Bronchial epithelial cell (primary cell): ENCODE data around the gene TANC1. TPM values are rescaled to one million over a fixed set of nuclear protein-coding genes. Genes with fewer than 3 reads are reported as not detected.

Source experiments
- DNase-seq: peaks from one replicate; pipeline ENCODE4 v3.0.0-alpha.2; 2010; ENCODE audit warnings: low read depth
- FAIRE-seq: peaks from 2 replicates; lab custom pipeline; 2011; peaks lifted over from hg19 to GRCh38; lab: Jason Lieb, UNC
- H3K27me3 ChIP-seq: 2 replicates; pipeline ENCODE4 v1.5.1; 2011; ENCODE audit warnings: low read length; ENCODE audit not compliant: control insufficient read depth, insufficient read depth
- H3K36me3 ChIP-seq: 2 replicates; pipeline ENCODE4 v1.5.1; 2011; ENCODE audit warnings: low read length; ENCODE audit not compliant: control insufficient read depth, insufficient read depth
- H3K4me3 ChIP-seq: 2 replicates; pipeline ENCODE4 v1.5.1; 2011; ENCODE audit warnings: mild to moderate bottlenecking, low read depth, low read length, control low read depth
- CTCF ChIP-seq: IDR thresholded peaks from 2 replicates; pipeline ENCODE4 v1.5.1; 2011; ENCODE audit warnings: mild to moderate bottlenecking, moderate library complexity, low read length, control low read depth, inconsistent platforms; ENCODE audit not compliant: insufficient read depth, severe bottlenecking
- total RNA-seq: library from RNA; depleted of rRNA; stranded (reverse); fragments of >200 nt; gene quantifications from 2 replicates; pipeline ENCODE4 v1.2.1, GENCODE V29; 2014

Gene TANC1
- total RNA-seq, 1 donor from 2014 or later = 29.5 TPM

- no peak overlapping the region for H3K4me3 ChIP-seq
- FAIRE-seq (no peak), DNase-seq (no peak)
- H3K27me3 ChIP-seq = no peaks in the 10 kb centered on the region
- no peak for TF ChIP-seq CTCF
- peaks cover 2% of the 10 kb centered on the region for H3K36me3 ChIP-seq
Observed at GRCh38 chr2:159051661-159052060, 83.2 kb downstream of the TANC1 start.

- DNase-seq (no peak), FAIRE-seq (no peak)
- Histone ChIP-seq H3K4me3 (no peak overlapping the region), H3K27me3 (no peaks in the 10 kb centered on the region), H3K36me3 (peaks cover 2% of the 10 kb centered on the region)
- TF ChIP-seq CTCF = no peak
Observed at GRCh38 chr2:159052157-159052601, 83.7 kb downstream of the TANC1 start.

- Histone ChIP-seq H3K27me3 (no peaks in the 10 kb centered on the region), H3K4me3 (no peak overlapping the region), H3K36me3 (peaks cover 2% of the 10 kb centered on the region)
- DNase-seq = no peak
- TF ChIP-seq CTCF = no peak
- no peak for FAIRE-seq
Observed at GRCh38 chr2:159053161-159054031, 85.0 kb downstream of the TANC1 start.

- H3K27me3 ChIP-seq = no peaks in the 10 kb centered on the region
- FAIRE-seq (no peak), DNase-seq (no peak)
- no peak for TF ChIP-seq CTCF
- H3K4me3 ChIP-seq = no peak overlapping the region
- H3K36me3 ChIP-seq = peaks cover 2% of the 10 kb centered on the region
Observed at GRCh38 chr2:159054032-159054334, 85.5 kb downstream of the TANC1 start.

GRCh38 chr2:159054985-159055384 lies 86.5 kb downstream of the TANC1 start:
- no peak for DNase-seq
- no peaks in the 10 kb centered on the region for H3K27me3 ChIP-seq
- peaks cover 2% of the 10 kb centered on the region for H3K36me3 ChIP-seq
- no peak overlapping the region for H3K4me3 ChIP-seq
- FAIRE-seq = no peak
- TF ChIP-seq CTCF = no peak
